CD8-positive, alpha-beta memory T cell (primary cell): ENCODE measurements around the gene ADAMTS4. TPM values are rescaled to one million over a fixed set of nuclear protein-coding genes. Genes with fewer than 3 reads are reported as not detected.
A peak's percentile ranks its signal among the peaks of the same experiment; 100 is the strongest.

ENCODE experiments used
- CTCF ChIA-PET: fragments of 350-600 bp; sonication (Branson Sonifier 250); formaldehyde crosslinking; loops from one replicate; lab custom pipeline; 2021; ENCODE audit warnings: antibody characterized with exemption; lab: Charles Lee
- POLR2A ChIA-PET: fragments of 350-600 bp; sonication (Branson Sonifier 250); formaldehyde crosslinking; loops from one replicate; lab custom pipeline; 2021; ENCODE audit warnings: antibody characterized with exemption; lab: Charles Lee
- DNase-seq, 5 donors: peaks; one replicate each; pipeline versions ENCODE4 v3.0.0 to v3.0.0-alpha.2; 2020 to 2022; ENCODE audit warnings: mixed read lengths in 1 of 5
- H3K27ac ChIP-seq: one replicate; pipeline ENCODE4 v1.7.0; 2013; ENCODE audit warnings: low read depth, mild to moderate bottlenecking, low read length, moderate library complexity
- H3K27me3 ChIP-seq: 2 replicates; pipeline ENCODE4 v1.7.0; 2013; ENCODE audit warnings: low read length, mild to moderate bottlenecking; ENCODE audit not compliant: insufficient read depth, poor library complexity, severe bottlenecking
- H3K36me3 ChIP-seq: 2 replicates; pipeline ENCODE4 v1.7.0; 2013; ENCODE audit warnings: mild to moderate bottlenecking, low read length, moderate library complexity; ENCODE audit not compliant: insufficient read depth
- H3K4me1 ChIP-seq: 2 replicates; pipeline ENCODE4 v1.7.0; 2013; ENCODE audit warnings: mild to moderate bottlenecking, low read length, moderate library complexity; ENCODE audit not compliant: insufficient read depth
- H3K4me3 ChIP-seq: 2 replicates; pipeline ENCODE4 v1.7.0; 2013; ENCODE audit warnings: mild to moderate bottlenecking, low read length
- H3K9me3 ChIP-seq: 2 replicates; pipeline ENCODE4 v1.7.0; 2013; ENCODE audit warnings: mild to moderate bottlenecking, low read length
- H3K27ac Mint-ChIP-seq, 8 donors: one replicate each; pipeline ENCODE4 v1.8.0; 2020 to 2021; ENCODE audit warnings: mixed read lengths in 8 of 8, mild to moderate bottlenecking in 6 of 8, inconsistent platforms in 3 of 8, moderate library complexity in 3 of 8
- H3K27me3 Mint-ChIP-seq, 2 donors: one replicate each; pipeline ENCODE4 v1.8.0; 2020 to 2021; ENCODE audit warnings: mixed read lengths in 2 of 2, mild to moderate bottlenecking in 1 of 2, moderate library complexity in 1 of 2
- H3K36me3 Mint-ChIP-seq, 3 donors: one replicate each; pipeline ENCODE4 v1.8.0; 2020 to 2021; ENCODE audit warnings: mixed read lengths in 3 of 3, inconsistent platforms in 1 of 3, mild to moderate bottlenecking in 1 of 3
- H3K4me1 Mint-ChIP-seq, 3 donors: one replicate each; pipeline ENCODE4 v1.8.0; 2020 to 2021; ENCODE audit warnings: mixed read lengths in 3 of 3, inconsistent platforms in 1 of 3, mild to moderate bottlenecking in 1 of 3
- H3K4me3 Mint-ChIP-seq, 7 donors: one replicate each; pipeline ENCODE4 v1.8.0; 2020 to 2021; ENCODE audit warnings: mixed read lengths in 7 of 7, mild to moderate bottlenecking in 6 of 7, moderate library complexity in 4 of 7, inconsistent platforms in 2 of 7
- H3K9me3 Mint-ChIP-seq, 5 donors: one replicate each; pipeline ENCODE4 v1.8.0; 2020 to 2022; ENCODE audit warnings: mixed read lengths in 5 of 5, mild to moderate bottlenecking in 3 of 5, moderate library complexity in 2 of 5, inconsistent platforms in 1 of 5
- polyA plus RNA-seq: library from polyadenylated mRNA; unstranded; fragments of 300-500 nt; fragmentation: Illumina TruSeq; gene quantifications from one replicate; pipeline ENCODE4 v1.2.3, GENCODE V29; 2021
- total RNA-seq, 2 experiments: library from RNA; stranded (reverse); gene quantifications; one replicate each; pipeline ENCODE4 v1.2.3, GENCODE V29; 2021

ADAMTS4 gene
- total and polyA plus RNA-seq, 3 experiments from 2014 or later: 0.17 to 0.58 (median 0.37) TPM

DNA sequence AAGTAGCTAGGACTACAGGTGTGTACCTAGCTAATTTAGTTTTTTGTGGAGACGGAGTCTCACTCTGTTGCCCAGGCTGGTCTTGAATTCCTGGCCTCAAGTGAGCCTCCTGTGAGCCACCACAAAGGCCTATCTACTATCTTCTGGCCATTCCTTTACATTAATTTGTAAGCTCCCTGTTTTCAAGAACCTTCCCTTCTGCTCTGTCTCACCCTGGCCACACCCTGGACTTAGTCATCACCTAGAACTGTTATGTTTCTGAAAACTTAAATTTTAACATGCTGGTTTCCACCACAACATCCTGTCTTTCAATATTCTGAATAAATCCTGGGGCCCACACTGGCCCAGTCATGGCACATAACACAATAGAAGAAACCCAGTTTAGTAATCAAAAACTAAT, 16.6 kb downstream of the ADAMTS4 start:
- Histone ChIP-seq H3K4me1 (peaks cover 76% of the 10 kb centered on the region), H3K4me3 (peak overlapping the region; percentile 26), H3K27me3 (no peaks in the 10 kb centered on the region), H3K27ac (peak overlapping the region; percentile 60), H3K36me3 (no peaks in the 10 kb centered on the region), H3K9me3 (no peaks in the 10 kb centered on the region)
- peak in 3 of 5 donors; percentile 50 to 72 (median 54) for DNase-seq
- POLR2A ChIA-PET: interaction anchor here (0.9 to 2.6 kb wide), 10 partner anchors 9 to 136 kb away, joined by 3 to 15 read pairs (median 7); partner anchors contain the start of genes NDUFS2, PPOX, SDHC and TOMM40L
- Mint-ChIP-seq H3K27ac (peak overlapping the region; percentile 81 to 99 (median 92)), H3K4me1 (peaks cover 73 to 86% (median 85%) of the 10 kb centered on the region in 3 donors), H3K9me3 (no peaks in the 10 kb centered on the region), H3K4me3 (peak overlapping the region; percentile 71 to 99 (median 79)), H3K27me3 (peaks cover 0 to 1% of the 10 kb centered on the region in 2 donors), H3K36me3 (peaks cover 0 to 6% (median 2%) of the 10 kb centered on the region in 3 donors)
- CTCF ChIA-PET: interaction anchor here (1.0 to 5.6 kb wide), 10 partner anchors 11 to 200 kb away, joined by 3 to 71 read pairs (median 10); partner anchors contain the start of genes NDUFS2, PPOX and TOMM40L

DNA sequence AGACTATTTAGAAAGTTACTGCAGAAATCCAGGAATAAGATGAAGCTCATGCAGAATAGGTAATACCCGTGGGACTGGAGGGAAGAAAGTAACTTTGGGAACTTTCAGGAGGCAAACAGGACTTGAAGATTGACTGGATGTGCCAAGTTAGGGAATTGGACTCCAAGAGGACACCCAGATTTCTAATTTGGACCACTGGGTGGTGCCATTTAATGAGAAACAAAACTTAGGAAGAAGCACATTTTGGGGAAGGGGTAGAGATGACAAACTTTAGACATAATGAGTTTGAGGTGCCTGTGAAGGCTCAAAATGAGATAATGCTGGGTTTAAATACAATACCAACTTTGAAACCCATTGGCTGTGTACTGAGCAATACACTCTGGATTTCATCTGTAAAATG, 18.2 kb downstream of the ADAMTS4 start:
- peaks cover 4% of the 10 kb centered on the region for H3K36me3 ChIP-seq
- no peak overlapping the region for H3K27ac ChIP-seq
- no peak for DNase-seq
- POLR2A ChIA-PET: interaction anchor here (2.6 kb wide), 1 partner anchor 45 kb away, joined by 14 read pairs; the partner anchor contains the start of gene TOMM40L
- Mint-ChIP-seq H3K27me3 (peaks cover 0 to 3% of the 10 kb centered on the region in 2 donors), H3K4me1 (peaks cover 75 to 86% (median 85%) of the 10 kb centered on the region in 3 donors), H3K9me3 (no peaks in the 10 kb centered on the region), H3K4me3 (peak overlapping the region; percentile 14 to 78 (median 38)), H3K36me3 (peaks cover 0 to 22% (median 3%) of the 10 kb centered on the region in 3 donors), H3K27ac (peak overlapping the region; percentile 13 to 92 (median 84))
- no peaks in the 10 kb centered on the region for H3K27me3 ChIP-seq
- no peaks in the 10 kb centered on the region for H3K9me3 ChIP-seq
- H3K4me3 ChIP-seq: no peak overlapping the region
- peaks cover 73% of the 10 kb centered on the region for H3K4me1 ChIP-seq
- CTCF ChIA-PET: interaction anchor here (0.6 to 5.6 kb wide), 7 partner anchors 12 to 201 kb away, joined by 4 to 71 read pairs (median 13); partner anchors contain the start of genes NDUFS2, PPOX and TOMM40L

DNA sequence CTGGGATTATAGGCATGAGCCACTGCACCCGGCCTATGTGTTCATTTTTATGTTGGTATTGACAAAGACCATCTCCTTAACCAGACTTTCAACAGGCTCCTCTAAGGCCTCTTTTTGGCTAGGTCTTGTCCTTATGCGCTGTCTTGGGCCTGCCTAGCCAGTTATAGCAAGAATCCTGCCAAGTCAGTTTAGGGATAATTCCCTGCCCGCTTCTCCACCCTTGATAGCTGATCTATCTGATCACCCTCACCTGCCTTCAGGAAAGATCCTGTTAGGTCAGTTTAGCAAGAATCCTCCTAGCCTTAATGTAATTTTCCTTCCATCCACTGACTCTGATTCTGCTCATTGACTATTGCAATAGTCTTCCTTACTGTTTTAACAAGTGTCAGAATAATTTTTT, 19.2 kb downstream of the ADAMTS4 start:
- no peaks in the 10 kb centered on the region for H3K27me3 ChIP-seq
- H3K4me1 ChIP-seq: peaks cover 70% of the 10 kb centered on the region
- peak overlapping the region in 4 of 7 donors; percentile 32 to 69 (median 38) for H3K4me3 Mint-ChIP-seq
- no peak overlapping the region for H3K27ac ChIP-seq
- POLR2A ChIA-PET: interaction anchor here (1.1 to 1.2 kb wide), 2 partner anchors 21 to 24 kb away, joined by 4 to 12 read pairs; no protein-coding TSS in a partner anchor
- CTCF ChIA-PET: interaction anchor here (1.1 to 5.6 kb wide), 5 partner anchors 13 to 126 kb away, joined by 5 to 71 read pairs (median 20); partner anchors contain the start of genes NDUFS2, PPOX and TOMM40L
- H3K27me3 Mint-ChIP-seq: peaks cover 0 to 3% of the 10 kb centered on the region in 2 donors
- peaks cover 12% of the 10 kb centered on the region for H3K36me3 ChIP-seq
- peaks cover 76 to 88% (median 87%) of the 10 kb centered on the region in 3 donors for H3K4me1 Mint-ChIP-seq
- peak overlapping the region in 7 of 8 donors; percentile 47 to 90 (median 84) for H3K27ac Mint-ChIP-seq
- H3K4me3 ChIP-seq: no peak overlapping the region
- H3K9me3 Mint-ChIP-seq: no peaks in the 10 kb centered on the region
- DNase-seq: no peak
- no peaks in the 10 kb centered on the region for H3K9me3 ChIP-seq
- peaks cover 0 to 31% (median 3%) of the 10 kb centered on the region in 3 donors for H3K36me3 Mint-ChIP-seq

DNA sequence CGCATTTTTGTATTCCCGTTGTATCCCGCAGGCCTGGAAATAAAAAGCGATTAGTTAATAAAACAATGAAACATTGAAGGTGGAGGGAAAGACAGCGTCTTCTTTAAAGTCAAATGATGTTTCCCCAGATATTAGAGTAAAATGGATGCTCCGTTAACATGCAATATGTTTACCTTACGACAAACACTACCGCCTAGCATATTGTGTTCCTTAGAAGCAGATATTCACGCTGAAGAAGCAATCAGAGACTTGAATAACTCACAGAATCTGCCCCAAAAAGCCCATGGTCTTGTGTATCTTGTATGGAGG, 21.0 kb downstream of the ADAMTS4 start:
- Histone ChIP-seq H3K27ac (peak overlapping the region; percentile 89), H3K4me3 (peak overlapping the region; percentile 98), H3K36me3 (peaks cover 25% of the 10 kb centered on the region), H3K9me3 (no peaks in the 10 kb centered on the region), H3K27me3 (no peaks in the 10 kb centered on the region), H3K4me1 (peaks cover 52% of the 10 kb centered on the region)
- H3K27me3 Mint-ChIP-seq: peaks cover 0 to 5% of the 10 kb centered on the region in 2 donors
- no peaks in the 10 kb centered on the region for H3K9me3 Mint-ChIP-seq
- ChIA-PET CTCF (interaction anchor here (0.8 to 3.3 kb wide), 6 partner anchors 11 to 204 kb away, joined by 3 to 17 read pairs (median 4); partner anchors contain the start of genes PPOX and TOMM40L), POLR2A (interaction anchor here (1.1 to 2.1 kb wide), 4 partner anchors 8 to 48 kb away, joined by 3 to 15 read pairs (median 8); partner anchors contain the start of genes NDUFS2, PPOX and TOMM40L)
- no peak for DNase-seq
- peaks cover 0 to 44% (median 13%) of the 10 kb centered on the region in 3 donors for H3K36me3 Mint-ChIP-seq
- peaks cover 67 to 87% (median 85%) of the 10 kb centered on the region in 3 donors for H3K4me1 Mint-ChIP-seq
- H3K4me3 Mint-ChIP-seq: peak overlapping the region; percentile 95 to 100 (median 100)
- peak overlapping the region; percentile 93 to 100 (median 99) for H3K27ac Mint-ChIP-seq

DNA sequence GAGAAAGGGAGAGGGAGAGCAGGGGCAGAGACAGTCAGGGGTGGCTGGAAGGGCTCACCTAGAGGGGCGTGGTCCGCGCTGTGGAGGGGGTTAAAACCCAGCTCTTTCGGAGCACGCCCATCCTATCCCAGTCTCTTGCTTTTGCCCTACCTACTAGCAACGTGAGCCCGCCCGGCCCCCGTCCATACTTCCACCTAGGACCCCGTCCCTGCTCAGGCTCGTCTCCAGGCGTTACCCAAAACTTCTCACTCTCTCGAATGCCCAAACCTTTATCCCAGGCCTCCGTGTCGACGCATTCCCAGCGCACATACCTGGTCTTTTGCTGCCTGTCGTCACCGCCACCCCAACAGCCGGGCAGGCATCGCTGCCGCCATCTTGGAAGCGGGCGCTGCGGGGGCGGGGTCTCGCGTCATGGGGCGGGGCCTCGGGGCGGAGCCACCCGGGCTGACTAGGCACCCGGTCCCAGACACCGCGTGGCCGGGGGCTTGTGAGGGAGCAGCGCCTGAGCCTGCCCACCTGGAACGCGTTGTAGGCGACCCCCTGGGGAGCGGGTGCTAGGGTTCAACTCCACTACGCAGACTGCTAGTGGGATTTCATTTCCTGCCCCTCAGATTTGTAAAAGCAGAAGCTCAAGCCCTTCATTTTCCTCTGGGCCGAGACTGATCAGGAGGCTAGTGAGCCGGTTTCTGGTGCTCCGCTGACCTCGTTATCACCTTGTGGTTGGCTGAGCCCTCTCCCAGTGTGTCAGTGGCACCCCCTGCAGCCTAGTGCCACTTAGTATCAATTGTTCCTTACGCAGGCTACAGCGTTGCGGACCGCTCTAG, 21.5 kb downstream of the ADAMTS4 start, which contains the start of gene B4GALT3:
TSS of gene B4GALT3 (minus strand) at position 396 of the 824 bp plus-strand sequence. CDS start 1,447 bp downstream, outside the sequence.
- Mint-ChIP-seq H3K4me3 (peak within 1 kb of the TSS; percentile 95 to 100 (median 100)), H3K36me3 (peaks cover 0 to 50% (median 13%) of the 10 kb centered on the region in 3 donors), H3K27me3 (peaks cover 0 to 5% of the 10 kb centered on the region in 2 donors), H3K9me3 (no peaks in the 10 kb centered on the region), H3K27ac (peak within 1 kb of the TSS; percentile 93 to 100 (median 99)), H3K4me1 (peaks cover 68 to 87% (median 85%) of the 10 kb centered on the region in 3 donors)
- Histone ChIP-seq H3K9me3 (no peaks in the 10 kb centered on the region), H3K4me3 (peak within 1 kb of the TSS; percentile 98), H3K4me1 (peaks cover 47% of the 10 kb centered on the region), H3K27ac (peak within 1 kb of the TSS; percentile 89), H3K36me3 (peaks cover 30% of the 10 kb centered on the region), H3K27me3 (no peaks in the 10 kb centered on the region)
- CTCF ChIA-PET: interaction anchor here (0.8 to 3.3 kb wide), 9 partner anchors 11 to 205 kb away, joined by 3 to 17 read pairs (median 3); partner anchors contain the start of genes PPOX, TOMM40L and UFC1
- POLR2A ChIA-PET: interaction anchor here (1.0 to 2.1 kb wide), 6 partner anchors 9 to 48 kb away, joined by 3 to 15 read pairs (median 5); partner anchors contain the start of genes NDUFS2, PPOX, TOMM40L and UFC1
- peak; percentile 88 to 94 (median 92) for DNase-seq

DNA sequence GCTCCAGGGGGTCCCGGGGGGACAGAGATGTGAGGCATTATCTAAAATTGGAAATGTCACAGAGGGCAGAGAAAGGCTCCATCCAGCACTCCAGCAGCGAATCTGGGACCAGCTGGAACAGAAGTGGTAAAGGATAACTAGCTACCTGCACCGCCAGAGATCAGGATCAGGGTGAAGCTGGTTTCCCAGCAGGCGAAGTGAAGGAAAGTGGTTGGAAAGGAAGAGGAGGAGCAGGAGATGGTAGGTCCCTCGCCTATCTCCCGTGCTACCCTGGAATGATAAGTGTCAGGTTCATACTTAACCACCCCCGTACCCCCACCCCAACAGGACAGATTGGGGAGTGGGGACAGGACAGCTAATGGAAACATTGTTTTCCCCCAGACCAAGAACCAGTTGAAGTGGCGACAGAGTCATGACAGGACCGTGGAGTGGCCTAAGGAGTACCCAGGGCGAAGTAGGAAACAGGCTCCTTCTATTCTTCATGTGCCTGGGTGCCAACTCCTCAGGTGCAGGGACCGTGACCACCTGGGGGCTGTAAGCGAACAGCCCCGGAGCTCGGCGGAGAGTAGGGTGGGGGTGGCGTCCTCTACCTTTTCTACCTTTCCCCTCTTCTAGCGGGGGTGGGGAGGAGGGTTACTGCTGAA, 22.3 kb downstream of the ADAMTS4 start:
- peaks cover 0 to 57% (median 13%) of the 10 kb centered on the region in 3 donors for H3K36me3 Mint-ChIP-seq
- ChIA-PET CTCF (interaction anchor here (1.0 to 3.3 kb wide), 8 partner anchors 10 to 213 kb away, joined by 3 to 17 read pairs (median 4); partner anchors contain the start of genes PPOX, TOMM40L and UFC1), POLR2A (interaction anchor here (1.0 to 2.1 kb wide), 5 partner anchors 9 to 49 kb away, joined by 3 to 15 read pairs (median 5); partner anchors contain the start of genes NDUFS2, PPOX, TOMM40L and UFC1)
- H3K4me1 Mint-ChIP-seq: peaks cover 62 to 85% (median 80%) of the 10 kb centered on the region in 3 donors
- no peak for DNase-seq
- H3K4me1 ChIP-seq: peaks cover 40% of the 10 kb centered on the region
- no peaks in the 10 kb centered on the region for H3K27me3 ChIP-seq
- peak overlapping the region; percentile 93 to 100 (median 99) for H3K27ac Mint-ChIP-seq
- H3K4me3 ChIP-seq: peak overlapping the region; percentile 98
- H3K9me3 Mint-ChIP-seq: no peaks in the 10 kb centered on the region
- no peaks in the 10 kb centered on the region for H3K9me3 ChIP-seq
- peak overlapping the region; percentile 89 for H3K27ac ChIP-seq
- H3K36me3 ChIP-seq: peaks cover 35% of the 10 kb centered on the region
- H3K27me3 Mint-ChIP-seq: peaks cover 0 to 5% of the 10 kb centered on the region in 2 donors
- H3K4me3 Mint-ChIP-seq: peak overlapping the region; percentile 95 to 100 (median 100)
